HG03139 (cell line): ENCODE measurements around the gene TSPAN18.

Source experiments
- ATAC-seq: cut with Tn5 transposase; IDR thresholded peaks from one replicate; pipeline ENCODE4 v1.9.1; 2021; ENCODE audit not compliant: unreplicated experiment

TSPAN18 gene

GRCh38 chr11:44938066-44938691 lies 211.4 kb downstream of the TSPAN18 start:
- no peak for ATAC-seq

DNA sequence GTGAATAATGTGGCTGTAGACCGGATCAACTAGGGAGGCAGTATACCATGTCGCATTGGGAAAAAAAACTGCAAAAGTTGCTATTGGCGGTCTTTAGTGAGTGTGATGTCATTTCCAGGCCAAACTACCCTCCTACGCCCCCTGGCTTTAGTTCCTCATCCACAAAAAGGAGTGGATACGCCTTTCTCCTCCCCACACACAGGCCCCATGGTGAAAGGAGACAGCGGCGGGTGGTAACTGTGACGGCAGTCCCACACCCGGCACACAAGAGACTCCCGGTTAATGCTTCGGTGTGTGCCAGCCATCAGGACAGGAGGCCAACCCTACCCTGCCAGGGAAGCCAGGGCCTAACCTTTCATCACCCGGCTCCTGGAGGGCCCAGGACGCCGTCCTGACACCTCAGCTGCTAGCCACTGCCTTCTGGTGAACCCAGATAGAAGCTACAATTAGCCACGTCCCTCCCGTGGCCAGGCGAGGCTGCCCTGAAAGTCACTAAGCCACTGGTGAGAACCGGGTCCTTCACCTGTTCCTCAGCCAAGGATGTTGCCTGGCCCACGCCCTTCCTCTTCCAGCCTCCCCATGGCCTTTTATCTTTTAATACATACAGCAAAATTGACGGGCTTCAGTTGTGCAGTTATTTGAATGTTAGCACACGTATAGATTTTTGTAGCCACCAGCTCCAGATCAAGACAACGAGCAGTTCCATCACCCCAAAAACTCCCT lies 213.1 kb downstream of the TSPAN18 start:
- no peak for ATAC-seq

DNA sequence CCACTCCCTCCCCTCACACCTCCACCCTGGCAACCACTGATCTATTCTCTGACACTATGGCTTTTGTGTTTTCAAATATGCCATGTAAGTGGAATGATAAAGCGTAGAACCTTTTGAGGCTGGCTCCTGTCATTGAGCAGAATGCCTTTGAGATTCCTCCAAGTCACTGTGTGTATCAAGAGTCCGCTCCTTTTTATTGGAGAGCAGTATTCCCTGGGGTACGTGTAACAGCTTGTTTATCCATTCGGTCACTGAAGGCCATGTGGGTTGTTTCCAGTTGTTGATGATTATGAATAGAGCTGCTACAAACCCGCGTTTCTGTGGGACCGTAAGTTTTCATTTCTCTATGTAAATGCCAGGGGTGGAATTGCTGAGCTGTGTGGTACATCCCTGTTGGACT lies 213.6 kb downstream of the TSPAN18 start:
- ATAC-seq = no peak

DNA sequence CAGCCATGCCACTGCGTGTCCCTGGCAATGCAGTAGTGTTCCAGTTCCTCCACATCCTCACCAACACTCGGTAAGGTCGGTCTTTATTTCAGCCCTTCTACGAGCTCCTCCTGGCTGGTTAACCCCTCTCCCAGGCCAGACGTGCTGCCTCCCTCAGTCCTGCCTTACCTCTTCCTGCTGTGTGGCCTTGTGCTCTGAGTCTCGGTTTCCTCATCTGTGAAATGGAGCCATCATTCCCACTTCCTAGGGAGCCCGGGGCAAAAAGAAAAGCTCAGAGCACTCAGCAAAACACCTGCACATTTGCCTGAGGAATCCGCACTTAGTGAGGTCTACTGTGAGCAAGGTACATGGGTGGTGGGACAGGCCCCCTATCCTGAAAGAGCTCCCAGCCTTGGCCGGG lies 214.1 kb downstream of the TSPAN18 start:
- no peak for ATAC-seq

DNA sequence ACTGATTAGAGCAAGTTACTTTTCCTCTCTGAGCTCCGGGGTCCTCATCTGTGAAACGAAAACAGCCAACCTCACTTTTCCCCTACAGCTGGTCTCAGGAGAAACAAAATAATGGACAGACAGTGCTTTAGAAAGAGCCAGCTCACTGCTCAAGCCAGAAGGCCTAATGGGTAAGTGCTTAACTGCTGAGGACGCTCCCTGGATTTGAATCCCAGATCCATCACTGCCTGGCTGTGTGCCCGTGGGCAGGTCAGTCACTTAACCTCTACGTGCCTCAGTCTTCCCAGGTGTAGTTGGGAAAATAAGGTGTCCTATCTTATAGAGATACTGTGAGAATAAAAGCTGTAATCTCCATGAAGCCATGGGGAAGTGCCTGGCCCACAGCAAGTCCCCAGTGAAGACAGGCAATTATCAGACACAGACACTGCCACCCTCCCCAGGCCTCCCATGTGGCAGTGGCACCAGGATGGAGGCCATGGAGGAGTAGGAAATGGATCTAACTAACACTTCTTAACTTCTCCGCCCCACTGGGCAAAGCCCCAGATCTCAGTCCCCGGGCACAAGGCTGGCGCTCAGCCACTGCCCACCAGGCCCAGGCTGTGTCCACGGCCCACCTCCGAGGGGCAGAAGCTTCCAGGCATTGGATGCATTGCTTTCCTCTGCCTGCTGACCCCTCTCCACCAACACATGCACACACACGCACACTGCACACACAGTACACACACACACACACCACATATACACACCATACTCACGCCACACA lies 214.7 kb downstream of the TSPAN18 start:
- ATAC-seq = no peak

DNA sequence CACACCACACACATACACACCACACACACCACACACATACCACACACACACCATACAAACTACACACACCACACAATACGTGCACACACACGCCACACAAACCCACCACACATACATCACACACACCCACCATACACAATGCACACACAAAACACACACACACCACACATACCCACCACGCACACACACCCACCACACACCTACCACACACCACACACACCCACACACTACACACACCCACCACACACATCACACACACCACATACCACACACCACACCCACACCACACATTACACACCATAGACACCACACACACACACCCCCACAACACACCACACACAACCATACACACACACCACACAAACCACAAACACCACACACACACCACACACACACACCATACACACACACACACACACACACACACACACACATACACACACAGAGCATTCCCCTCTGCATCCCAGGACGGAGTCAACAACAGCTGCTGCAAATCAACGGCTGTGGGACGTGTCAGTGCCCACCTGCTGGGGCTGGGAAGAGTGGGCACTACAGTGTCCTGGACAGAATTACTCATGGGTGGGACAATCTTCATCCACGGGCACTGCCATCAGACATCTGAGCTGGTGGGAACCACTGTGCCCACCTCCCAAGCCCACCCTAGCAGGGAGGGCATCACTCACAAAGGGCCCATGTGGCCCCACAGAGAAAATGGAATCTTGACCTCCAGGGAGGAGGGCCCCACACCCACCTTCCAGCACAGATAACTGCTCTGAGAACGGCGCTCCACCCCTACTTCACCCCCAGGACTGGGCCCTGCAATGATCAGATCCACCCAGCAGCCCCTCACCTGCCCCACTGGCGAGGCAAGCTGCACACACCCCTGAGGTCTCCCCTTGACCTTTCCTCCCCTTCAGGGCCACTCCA lies 215.5 kb downstream of the TSPAN18 start:
- ATAC-seq = no peak

GRCh38 chr11:44943118-44943517 lies 216.4 kb downstream of the TSPAN18 start:
- ATAC-seq = no peak

- ATAC-seq = no peak
These were observed 216.9 kb downstream of the TSPAN18 start for GRCh38 chr11:44943696-44944095.

GRCh38 chr11:44944181-44944852 lies 217.6 kb downstream of the TSPAN18 start:
- no peak for ATAC-seq

DNA sequence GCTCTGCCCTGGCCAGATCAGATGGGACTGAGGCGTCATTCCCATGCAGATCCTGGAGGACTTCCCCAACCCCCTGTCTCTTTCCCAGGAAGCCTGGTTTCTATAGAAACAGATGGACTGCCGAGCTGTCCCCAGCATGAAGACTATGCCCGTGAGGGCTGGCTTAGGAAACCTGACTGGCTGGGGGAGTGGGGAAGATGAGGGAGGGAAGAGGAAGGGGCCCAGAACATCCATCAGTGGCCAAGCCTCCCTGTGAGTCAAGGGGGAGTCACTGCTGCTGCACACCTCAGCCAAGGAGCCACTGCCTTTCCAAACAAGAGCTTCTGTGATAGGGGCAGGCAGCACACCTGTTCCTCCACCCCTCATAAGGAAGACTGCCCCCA lies 218.1 kb downstream of the TSPAN18 start:
- ATAC-seq = no peak

GRCh38 chr11:44945666-44946065 lies 218.9 kb downstream of the TSPAN18 start:
- ATAC-seq = no peak

DNA sequence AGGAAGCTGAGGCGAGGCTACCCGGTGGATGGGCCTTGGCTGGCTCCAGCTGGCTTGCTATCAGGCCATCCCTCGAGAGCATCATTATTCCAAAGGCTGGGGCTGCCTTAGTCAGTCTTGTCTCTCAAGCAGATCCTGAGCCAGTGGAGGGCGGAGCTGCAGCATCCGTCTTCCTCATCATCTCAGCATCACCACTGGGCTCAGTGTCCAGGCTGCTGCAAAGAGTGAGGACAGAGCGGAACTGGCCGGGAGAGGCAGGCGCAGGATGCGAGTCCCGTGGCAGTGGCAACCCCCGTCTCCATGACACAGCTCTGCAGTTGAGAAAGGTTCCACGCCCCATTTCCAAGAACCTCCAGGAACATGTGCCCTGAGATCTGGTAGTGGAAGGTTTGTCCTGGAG lies 219.5 kb downstream of the TSPAN18 start:
- no peak for ATAC-seq

- no peak for ATAC-seq
These were observed 220.4 kb downstream of the TSPAN18 start for GRCh38 chr11:44947114-44947513.

DNA sequence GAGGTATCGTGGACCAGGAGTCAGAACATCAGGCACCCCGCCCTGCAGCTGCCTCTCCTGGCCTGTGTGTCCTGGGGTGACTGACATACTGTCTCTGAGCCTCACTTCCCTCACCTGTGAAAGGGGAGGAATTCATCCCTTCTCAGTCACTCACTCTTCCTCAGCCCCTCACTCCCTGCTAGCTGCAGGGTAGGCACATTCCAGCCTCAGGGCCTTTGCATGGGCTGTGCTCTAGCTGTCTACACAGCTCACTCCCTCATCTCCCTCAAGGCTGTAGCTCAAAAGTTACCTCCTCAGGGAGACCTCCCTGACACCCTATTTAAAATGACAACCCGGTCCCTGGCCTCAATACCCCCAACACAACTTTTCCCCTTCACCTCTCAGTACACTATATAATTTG lies 221.4 kb downstream of the TSPAN18 start:
- no peak for ATAC-seq

DNA sequence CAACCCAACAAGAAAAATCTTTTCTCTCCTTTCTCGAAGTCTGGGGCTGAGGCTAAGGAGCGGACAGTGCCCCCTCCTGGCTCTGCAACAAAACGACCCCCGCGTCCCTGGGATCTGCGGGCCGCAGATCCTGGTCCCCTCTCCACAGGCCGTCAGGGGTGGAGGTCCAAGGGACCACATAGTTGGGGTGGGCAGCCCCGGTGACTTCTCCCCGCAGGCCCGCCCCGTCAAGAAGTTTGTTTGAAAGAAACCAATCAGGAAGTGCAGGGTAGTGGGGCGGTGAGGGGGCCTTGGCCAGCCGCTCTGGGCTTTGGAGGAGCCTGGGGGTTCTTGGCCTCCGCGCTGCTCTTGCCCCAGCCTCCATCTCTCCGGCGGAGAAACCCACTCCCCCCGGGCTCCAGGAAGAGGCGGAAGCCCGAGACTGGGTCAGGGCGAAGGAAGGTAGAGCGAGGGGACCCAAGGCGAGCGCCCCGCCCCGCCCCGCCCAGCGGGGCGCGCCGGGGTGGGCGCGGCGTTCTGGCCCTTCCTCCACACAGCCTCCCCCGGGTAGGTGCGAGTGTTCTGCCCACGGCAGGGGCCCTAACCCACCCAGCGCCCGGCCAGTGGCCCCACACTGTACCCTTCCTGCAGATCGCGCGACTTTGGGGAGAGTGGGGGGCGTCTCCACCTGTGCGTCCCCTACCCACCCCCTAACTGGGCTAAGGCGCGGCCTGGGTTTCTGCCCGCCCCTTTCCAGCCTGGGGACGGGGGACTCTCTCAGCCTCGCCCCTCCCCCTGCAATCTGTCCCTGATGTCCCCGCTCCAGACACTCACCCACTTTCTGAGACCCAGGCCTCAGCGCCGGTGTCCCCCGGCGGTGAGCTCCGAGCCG lies 222.6 kb downstream of the TSPAN18 start:
- no peak for ATAC-seq

DNA sequence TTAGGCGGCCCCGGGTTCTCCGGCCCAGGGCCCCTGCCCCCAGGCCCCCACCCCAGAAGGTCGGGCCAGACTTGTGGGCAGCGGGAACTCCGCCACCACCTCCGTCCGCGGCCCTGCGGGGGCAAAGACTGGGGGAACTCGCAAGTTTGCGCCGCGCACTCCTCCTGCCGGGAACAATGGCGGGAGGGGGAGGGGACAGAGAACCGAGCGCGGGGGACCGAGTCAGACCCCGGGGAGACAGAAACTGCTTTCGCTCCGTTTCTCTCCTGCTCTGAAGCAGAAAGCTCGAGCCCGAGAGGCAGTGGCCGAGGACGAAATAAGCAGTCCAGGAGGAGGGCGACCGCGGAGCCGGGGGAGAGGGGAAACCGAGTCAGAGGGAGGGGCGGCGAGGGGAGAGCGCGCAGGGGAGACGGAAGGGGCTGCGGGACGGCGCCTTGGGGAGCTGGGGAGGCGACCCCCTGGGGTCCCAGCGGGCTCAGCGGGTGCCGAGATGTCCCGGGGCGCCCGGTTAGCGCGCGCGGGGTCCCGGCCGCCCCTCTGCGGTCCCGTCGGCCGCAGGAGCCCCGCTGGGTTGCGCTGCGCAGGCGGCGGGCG lies 223.4 kb downstream of the TSPAN18 start:
- ATAC-seq = no peak

- no peak for ATAC-seq
These were observed 224.1 kb downstream of the TSPAN18 start, which contains the start of gene TP53I11 for GRCh38 chr11:44950625-44951476. TSS of gene TP53I11 (minus strand) at chr11:44950883. CDS start at chr11:44938335, 12,548 bp downstream.

- no peak for ATAC-seq
These were observed 225.3 kb downstream of the TSPAN18 start for GRCh38 chr11:44952082-44952481.
